ENCODE results near the gene SIGLEC1. TPM values are rescaled to one million over a fixed set of nuclear protein-coding genes. Genes with fewer than 3 reads are reported as not detected.
A peak's percentile ranks its signal among the peaks of the same experiment; 100 is the strongest.

Gene SIGLEC1
- polyA plus RNA-seq, 10 donors, result 3.1 to 8.0 (median 4.6) TPM

DNA sequence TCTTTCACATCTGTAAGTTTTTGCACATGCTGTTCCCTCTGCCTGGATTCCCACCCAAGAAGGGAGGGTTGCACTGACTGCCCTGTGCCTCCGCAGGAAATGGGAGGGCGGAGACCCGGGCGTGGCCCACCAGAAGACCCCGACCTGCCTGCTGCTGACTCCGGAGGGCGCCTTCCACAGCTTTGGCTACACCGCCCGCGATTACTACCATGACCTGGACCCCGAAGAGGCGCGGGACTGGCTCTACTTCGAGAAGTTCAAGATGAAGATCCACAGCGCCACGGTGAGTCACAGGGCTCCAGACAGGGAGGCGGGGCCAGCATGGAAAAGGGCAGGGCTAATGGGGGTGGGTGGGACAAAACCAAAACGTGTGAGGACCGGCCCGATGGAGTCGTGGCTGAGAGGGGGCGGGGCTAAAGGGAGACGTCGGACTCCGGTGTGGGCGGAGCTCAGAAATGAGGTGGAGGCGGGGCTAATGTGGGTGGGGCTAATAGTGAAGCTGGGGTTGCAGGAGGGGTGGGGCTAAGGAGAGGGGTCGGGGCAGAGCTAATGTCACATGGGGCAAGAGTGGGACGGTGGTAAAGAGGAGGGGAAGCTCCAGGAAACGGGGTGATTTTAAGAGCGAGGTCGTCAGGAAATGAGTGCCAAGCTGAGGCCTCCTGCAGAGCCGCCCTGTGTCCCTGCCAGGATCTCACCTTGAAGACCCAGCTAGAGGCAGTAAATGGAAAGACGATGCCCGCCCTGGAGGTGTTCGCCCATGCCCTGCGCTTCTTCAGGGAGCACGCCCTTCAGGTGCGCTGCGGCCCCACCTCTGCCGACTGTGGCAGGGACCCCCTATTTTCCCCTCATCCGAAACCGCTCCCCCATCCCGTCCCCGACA is 32.6 kb upstream of the SIGLEC1 start:
- peak in 1 of 3 donors; percentile 40 for DNase-seq

DNA sequence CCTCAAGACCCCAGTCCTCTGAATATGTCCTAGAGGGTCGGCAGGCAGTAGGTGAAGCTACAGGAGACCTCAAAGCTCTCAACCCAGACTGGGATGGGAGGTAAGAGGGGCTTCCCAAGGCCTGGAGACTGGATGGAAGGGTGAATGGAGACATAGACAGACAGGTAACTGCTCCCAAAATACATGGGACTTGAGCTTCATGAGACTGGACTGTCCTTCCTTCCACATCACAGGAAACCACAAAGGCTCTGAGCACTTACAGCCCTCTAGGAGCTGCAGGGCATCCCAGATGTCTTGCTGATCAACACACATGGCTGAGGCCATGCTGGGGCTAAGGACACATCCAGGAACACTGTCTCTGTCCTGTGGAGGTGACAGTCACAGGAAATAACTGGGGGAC is 31.6 kb upstream of the SIGLEC1 start:
- DNase-seq, result no peak

DNA sequence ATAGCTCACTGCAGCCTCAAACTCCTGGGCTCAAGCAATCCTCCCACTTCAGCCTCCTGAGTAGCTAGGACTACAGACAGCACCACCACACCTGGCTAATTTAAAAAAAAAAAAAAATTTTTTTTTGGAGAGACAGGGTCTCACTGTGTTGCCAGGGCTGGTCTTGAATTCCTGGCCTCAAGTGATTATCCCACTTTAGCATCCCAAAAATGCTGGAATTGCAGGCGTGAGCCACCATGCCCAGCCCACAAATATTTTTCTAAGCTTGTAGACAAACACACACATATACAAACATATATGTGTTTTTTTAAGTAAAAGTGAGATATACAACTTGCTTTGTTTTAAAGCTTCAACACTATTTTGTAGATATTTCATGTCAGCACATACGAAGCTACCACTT is 30.9 kb upstream of the SIGLEC1 start:
- DNase-seq, result no peak

DNA sequence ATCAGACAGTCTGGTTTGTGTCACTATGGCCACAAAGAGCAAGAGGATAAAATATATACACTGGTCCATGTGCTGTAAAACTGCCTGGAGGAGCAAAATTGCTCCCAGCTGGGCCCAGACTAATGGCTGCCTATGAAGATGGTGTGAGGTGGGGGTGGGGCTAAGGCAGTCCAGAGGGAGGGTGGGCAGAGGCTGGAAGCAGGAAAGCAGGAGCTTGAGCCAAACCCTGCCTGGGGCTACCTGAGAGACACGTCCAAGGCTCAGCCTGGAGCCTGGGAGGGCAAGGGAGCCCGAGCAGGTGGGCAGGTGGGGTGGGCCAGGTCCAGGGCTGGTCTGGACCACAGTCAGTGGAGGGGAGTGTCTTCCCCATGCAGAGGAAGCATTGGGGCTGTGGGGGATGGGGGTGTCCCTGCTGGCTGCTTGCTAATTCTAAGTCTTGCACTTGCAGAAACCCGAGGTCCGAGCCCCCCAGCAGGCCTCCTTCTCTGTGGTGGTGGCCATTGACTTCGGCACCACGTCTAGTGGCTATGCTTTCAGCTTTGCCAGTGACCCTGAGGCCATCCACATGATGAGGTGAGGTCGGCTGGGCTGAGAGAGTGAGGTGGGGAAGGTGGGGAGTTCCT is 29.5 kb upstream of the SIGLEC1 start:
- no peak for DNase-seq

DNA sequence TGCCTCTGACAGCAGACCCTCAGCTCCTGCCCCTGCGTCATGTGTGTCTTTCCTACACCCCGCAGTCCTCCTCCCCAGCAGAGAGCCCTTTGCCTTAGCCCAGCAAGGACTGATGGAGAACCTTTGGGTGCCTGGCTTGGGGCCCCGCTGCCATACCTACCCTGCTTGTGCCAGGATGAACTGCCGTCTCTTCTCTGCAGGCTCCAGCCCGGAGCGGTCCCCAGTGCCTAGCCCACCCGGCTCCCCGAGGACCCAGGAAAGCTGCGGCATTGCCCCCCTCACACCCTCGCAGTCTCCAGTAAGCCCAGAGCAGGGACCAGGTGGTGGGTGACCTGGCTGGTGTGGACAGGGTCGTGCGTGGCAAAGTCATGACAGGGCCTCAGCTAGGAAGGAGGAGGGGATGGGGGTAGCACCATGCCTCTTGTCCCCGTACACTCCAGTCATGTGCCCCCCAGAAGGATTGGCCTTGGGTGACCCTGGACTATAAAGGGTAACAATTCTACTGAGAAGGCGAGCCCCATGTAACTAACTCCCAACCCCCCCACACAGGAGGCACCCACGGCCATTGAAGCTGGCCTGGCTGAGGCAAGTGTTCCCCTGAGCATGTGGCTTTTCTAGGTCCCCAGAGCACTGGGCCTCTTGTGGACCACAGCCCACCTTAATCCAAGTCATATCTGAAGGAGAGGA is 28.4 kb upstream of the SIGLEC1 start:
- no peak for DNase-seq

DNA sequence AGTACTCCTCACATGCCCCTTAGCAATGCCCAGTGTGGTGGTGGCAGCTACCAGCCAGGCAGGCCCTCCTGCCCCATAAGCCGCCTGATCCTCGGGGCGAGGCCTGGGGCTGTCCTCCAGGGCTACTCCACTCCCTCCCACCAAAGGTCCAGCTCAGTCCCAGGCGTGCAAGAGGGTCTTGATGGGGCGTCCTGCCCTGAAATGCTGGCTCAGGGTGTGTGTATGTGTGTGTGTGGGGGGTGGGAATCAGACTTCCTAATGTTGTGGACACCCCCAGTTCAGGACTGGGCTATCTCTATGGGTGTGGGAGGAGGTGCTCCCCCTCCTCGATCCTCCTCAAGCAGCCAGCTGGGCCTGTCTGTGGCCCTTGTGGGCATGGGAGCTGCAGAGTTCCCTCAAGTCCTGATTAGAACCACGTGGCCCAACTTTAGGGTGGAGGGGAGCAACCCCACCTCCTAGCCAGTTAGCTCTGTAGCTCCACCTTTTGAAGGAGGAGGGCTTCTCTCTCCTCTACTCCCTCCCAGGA is 27.6 kb upstream of the SIGLEC1 start:
- DNase-seq, result no peak

DNA sequence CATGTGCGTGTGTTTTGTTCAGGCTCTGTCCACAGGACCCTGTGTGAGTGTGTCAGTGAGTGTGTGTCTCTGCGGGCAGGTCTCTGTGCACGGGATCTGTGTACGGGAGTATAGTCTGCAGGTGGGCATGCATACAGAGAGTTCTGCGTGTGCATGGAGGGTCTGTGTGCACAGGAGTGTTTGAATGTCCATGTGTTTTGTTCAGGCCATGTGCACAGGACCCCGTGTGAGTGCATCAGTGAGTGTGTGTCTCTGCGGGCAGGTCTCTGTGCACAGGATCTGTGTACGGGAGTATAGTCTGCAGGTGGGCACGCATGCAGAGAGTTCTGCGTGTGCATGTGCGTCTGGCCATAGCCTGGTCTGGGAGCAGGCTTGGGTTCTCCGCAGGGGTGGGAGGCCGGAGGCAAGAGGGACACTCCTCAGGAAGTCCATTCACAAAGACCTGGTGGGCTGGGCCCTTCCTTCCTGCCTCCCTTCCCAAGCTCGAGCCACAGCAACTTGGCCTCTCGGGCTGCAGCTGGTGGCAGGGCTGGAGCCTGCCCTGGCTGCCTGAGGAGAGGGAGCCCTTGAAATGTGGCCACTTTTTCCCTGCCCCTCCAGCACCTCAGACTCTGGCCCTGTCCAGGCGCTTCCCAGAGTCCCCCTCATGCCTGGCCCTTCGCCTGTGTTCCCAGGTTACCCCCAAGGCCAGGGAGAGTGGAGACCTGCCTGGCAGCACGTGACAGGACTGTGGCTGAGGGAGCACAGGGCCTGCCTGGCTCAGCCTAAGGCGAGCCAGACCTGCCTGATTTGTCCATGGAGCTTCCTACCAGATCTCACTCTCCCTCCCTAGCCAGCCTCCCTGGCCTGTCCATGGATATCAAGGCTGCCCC is 26.9 kb upstream of the SIGLEC1 start:
- DNase-seq, result no peak

DNA sequence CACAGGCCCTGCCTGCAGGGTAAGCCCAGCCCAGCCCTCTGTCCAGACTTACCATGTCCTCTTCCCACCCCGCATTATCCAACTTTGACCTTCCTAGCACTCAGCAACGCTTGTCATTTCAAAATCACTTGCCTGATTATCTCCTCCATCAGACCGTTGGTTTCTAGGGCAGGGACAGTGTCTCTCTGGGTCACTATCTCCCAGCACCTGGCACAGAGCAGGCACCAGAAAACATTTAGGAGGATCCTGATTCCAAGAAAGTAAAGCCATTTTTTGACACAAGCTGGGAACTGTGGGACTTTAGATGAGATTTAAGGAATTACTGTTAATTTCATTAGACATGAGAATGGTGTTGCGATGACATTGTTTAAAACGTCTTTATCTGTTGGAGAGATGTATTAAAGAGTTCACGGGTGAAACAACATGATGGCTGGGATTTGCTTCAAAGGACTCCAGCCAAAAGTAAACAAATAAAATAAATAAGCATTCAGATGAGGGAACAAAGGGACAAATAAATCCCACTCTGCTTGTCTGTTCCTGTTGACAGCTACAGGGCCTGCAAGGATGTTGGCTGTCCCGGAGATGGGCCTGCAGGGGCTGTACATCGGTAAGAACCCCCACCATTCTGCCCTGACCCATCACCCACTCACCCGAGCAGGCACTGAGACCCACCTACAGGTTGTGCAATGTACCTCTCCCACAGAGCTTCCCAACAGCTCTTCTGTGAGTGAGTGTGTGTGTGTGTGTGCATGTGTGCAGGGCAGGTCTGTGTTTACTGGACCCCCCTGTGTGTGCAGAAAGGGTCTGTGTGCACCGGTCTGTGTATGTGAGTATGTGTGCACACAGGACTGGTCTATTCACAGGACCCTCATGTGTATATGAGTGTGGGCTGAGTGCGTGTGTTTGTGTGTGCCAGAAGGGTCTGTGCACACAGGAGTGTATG is 26.0 kb upstream of the SIGLEC1 start:
- DNase-seq, result no peak

DNA sequence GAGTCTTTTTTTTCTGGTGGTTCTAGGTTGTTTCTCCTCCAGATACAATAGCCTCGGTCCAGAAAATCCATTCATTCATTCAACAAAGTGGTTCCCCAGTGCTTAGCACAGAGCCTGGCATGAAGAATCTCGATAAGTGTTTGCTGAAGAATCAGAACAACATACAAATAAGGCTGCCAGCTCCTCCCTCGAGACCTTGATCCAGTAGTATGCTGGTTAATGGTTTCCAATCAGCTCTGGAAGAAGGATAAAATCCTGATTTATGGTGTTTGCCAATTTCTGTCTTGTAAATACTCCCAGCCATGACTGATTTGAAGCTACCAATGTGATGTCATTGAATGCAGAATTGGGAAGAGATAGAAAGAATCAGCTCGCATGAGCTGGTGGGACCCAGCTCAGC is 23.4 kb upstream of the SIGLEC1 start:
- no peak for DNase-seq

DNA sequence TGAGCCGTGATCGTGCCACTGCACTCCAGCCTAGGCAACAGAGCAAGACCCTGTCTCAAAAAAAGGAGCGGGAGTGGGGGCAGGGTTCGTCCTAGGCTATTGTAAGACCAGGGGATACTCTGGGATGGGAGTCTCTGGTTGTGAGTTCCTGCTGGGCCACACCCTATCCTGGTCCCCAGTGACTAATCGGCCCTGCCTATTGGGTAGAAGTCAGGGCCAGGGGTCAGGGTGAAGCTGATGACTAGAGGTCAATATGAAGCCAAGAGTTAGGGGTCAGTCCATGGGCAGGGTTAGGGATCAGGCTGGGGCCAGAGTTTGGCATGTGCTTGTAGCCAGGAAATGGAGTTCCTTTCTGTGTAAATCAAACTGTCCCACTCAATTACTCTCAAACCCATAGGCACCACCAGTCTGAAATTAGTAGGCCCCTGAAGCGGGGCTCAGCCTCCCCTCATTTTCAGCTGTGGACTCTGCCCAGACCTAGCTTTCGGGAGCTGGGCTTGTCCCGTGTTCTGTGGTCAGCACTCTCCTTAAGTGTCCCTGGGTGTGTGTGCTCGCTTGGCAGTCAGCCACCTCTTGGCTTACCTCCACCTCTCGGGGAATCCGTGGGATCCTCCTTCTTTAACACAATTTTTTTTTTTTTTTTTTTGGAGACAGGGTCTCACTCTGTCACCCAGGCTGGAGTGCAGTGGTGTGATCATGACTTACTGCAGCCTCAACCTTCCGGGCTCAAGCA is 21.9 kb upstream of the SIGLEC1 start:
- DNase-seq, result no peak

DNA sequence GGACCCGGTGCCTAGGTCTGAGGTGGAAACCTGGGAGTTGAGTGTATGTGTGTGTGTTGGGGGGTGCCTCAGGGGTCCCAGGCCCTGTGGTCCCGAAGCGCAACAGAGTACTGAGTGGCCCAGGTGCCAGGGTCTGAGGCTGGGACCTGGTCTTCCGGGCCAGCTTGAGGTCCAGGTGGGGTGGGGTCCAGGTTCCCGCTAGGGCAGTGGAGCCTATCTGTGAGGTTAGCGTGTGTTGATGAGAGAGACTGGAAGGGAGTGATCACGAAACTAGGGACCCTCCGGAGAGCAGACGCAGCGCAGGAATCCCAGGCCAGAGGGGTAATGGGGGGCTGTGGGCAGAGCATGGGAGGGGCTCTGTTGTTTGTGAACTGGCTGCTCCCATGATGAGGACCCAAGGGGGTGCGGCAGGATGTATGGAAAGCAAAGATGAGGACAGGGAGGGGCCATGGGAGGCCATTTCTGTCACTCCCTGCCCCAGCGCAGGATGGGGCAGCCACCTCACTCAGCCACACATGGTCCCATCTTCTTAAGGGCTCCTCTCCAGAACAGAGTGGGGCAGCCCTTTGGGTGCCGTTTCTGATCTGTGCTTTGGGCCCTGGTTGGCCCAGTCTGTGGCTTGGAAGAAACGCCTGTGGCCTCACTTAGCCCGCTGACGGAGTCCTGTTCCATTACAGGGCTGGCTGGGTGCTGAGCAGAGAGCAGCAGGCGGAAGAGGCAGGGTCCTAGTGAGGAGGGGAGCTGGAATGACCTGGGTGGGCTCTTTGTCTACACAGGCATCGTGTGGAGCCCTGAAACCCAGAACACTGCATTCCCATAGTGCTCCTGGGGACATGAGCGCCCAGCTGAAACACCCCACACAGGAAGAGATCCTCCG is 21.0 kb upstream of the SIGLEC1 start:
- peak in 1 of 3 donors; percentile 59 for DNase-seq

DNA sequence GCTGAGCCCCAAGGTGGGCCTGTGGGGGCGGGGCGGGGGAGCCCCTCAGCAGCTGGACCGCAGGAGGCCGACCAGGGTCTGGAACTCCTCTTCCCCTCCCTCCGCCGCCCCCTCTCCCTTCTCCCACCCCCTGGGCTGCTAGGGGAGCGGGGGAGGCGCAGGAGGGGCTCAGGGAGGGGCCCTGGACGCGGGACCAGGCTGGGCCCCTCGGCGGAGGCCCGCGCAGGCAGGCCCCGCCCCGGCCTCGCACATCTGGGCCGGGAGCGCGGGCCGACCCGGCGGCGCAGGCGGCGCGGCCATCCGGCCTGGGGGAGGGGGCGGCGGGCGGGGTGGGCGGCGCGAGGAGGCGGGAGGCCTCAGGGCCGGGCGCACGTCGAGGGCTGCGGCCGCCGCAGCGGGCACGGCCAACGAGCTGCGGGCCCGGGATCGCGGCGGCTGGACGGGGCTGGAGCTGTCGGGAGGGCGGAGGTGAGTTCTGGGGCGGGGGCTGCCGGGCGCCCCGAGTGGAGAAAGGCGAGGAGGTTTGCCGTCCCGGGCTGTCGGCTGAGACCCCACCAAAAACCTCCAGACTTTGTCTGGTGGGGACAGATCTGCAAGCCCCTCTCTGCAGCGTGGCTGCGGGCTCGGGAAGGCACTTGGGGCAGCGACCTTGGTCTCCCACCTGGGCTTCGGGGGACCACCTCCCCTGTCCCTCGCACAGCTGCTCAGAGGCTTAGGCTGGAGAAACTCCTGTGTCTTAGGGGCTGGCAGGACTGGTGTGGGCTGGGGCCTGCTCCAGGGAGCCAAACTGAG is 20.1 kb upstream of the SIGLEC1 start, which contains the start of gene HSPA12B:
Gene HSPA12B, plus strand, starts transcription at position 359 of the 792 bp plus-strand sequence. CDS start 5,990 bp downstream, outside the sequence.
- peak; percentile 37 to 85 (median 67) for DNase-seq

DNA sequence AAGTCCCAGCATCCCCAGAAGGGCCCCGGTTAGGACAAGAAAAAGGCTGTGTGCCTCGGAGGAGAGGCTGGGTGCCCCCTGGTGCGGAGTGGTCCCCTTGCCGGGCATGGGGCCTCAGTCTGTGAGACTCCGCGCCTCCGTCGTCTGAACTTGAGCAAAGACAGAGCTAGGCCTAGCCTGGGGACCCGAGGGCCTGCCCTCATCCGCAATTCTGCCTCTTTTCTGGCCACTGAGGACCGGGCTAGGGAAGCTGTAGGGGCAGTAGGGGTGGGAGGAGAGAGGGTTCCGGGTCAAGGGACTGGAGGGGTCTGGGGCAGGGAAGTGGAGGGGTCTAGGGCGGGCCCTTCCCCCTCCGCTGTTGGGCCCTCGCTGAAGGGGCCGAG is 19.5 kb upstream of the SIGLEC1 start:
- no peak for DNase-seq

DNA sequence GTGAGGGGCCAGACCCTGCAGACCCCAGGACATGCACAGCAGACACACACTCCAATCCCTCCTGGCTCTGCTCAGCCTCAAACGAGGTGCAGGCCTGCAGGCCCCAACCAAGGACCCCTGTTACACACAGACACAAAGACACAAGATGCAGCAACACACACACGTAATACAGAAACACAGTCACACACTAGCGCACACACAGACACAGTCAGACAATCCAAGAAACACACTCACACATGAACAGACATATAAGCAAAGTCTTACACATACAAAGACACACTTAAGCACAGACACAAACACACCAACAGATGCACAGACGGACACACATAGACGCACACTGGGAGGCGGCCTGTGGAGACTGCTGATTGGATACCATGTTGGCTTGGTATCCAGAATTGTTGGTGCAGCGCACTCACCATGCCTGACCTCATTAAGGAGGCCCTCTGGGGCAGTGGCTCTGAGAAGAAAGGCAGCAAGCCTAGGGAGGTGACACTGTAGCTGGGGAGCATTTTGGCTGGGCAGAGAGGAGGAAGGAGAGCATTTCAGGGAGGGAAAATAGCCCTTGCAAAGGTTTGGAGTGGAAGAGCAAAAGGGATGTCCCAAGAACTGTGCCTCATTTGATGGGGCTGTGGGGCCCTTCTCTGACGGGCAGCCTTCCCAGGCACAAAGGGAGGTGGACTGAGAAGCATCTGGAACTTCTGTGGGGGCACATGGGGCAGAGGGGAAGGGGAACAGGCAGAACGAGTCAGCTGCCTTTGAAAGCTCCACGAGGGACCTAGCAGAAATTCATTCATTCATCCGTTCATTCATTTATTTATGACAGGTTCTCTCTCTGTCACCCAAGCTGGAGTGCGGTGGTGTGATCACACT is 18.6 kb upstream of the SIGLEC1 start:
- DNase-seq, result peak in 1 of 3 donors; percentile 28

DNA sequence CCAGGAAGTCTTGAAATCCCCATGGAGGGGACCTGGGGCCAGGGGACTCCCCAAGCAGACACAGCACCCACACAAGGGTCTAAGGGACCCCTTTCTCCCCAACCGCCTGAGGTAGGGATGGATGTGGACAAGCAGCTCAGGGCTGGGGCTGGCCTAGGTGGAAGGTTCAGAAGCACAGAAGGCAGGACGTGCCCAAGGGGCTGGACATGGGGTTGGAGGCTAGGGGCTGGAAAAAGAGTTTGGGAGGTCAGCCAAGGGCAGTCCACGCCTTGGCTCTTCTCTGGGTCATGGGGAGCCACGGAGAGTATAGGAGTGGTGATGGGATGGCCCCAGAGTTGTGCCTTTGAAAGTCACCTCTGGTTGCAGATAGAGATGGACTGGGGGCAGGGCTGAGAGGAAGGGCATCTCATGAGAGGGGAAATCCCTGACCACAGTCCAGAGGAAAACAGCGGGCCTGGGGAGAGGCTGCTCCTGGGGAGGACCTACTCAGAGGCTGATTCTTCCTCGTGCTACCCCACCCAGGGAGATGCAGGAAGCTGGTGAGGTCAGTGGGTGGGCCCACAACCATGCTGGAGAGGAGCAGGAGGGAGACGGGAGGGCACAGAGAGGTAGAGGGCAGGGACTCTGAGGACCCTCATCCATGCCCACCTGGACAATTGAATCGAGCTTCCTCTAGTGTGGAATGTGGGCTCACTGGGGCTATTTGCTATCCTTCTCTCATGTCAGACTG is 17.6 kb upstream of the SIGLEC1 start:
- peak in 1 of 3 donors; percentile 13 for DNase-seq

DNA sequence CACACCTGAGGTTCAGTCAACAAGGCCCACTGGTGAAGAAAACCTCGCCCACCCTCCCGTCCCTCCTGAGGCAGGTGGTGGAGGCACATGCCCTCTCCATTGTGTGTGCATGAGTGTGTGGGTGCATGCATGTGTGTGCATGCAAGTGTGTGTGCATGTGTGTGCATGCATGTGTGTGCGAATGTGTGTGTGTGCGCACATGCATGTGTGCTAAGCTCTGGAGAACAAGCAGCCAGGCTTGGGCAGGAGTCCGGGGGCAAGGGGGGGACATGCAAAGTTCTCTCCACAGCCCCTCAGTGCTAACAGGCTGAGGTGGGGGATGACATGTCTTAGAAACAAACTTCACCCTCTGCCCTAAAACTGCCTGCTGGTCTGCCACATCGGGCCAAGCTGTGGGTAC is 17.0 kb upstream of the SIGLEC1 start:
- peak in 1 of 3 donors; percentile 3 for DNase-seq
